GM12801 (cell line): ENCODE data around the gene FAT3.

Experiments used
- CTCF ChIP-seq: IDR thresholded peaks from one replicate; pipeline ENCODE4 v1.5.1; 2011; ENCODE audit warnings: control low read depth; ENCODE audit not compliant: insufficient read length; ENCODE audit errors: extremely low read depth

The FAT3 gene

GRCh38 chr11:92269021-92269420, 44.4 kb downstream of the FAT3 start:
- no peak for TF ChIP-seq CTCF

- TF ChIP-seq CTCF: no peak
Observed at GRCh38 chr11:92269841-92270240, 45.2 kb downstream of the FAT3 start.

- no peak for TF ChIP-seq CTCF
Observed at GRCh38 chr11:92272651-92273050, 48.0 kb downstream of the FAT3 start.
